ENCODE data around the gene MYZAP.

Gene MYZAP

GRCh38 chr15:57563416-57563815 lies 28.3 kb upstream of the MYZAP start:
- DNase-seq (ENCODE audit: low read depth) = no peak

GRCh38 chr15:57565311-57565710 lies 26.4 kb upstream of the MYZAP start:
- DNase-seq (ENCODE audit: low read depth) = no peak

- DNase-seq (ENCODE audit: low read depth) = no peak
These were observed 24.9 kb upstream of the MYZAP start for GRCh38 chr15:57566834-57567233.

- no peak for DNase-seq (ENCODE audit: low read depth)
These were observed 23.8 kb upstream of the MYZAP start for GRCh38 chr15:57567891-57568290.

- no peak for DNase-seq (ENCODE audit: low read depth)
These were observed 23.4 kb upstream of the MYZAP start for GRCh38 chr15:57568299-57568698.

GRCh38 chr15:57570340-57570739 lies 21.4 kb upstream of the MYZAP start:
- no peak for DNase-seq (ENCODE audit: low read depth)

GRCh38 chr15:57570994-57571393 lies 20.7 kb upstream of the MYZAP start:
- no peak for DNase-seq (ENCODE audit: low read depth)

GRCh38 chr15:57571725-57572124 lies 20.0 kb upstream of the MYZAP start:
- no peak for DNase-seq (ENCODE audit: low read depth)

GRCh38 chr15:57572468-57572867 lies 19.2 kb upstream of the MYZAP start:
- no peak for DNase-seq (ENCODE audit: low read depth)

GRCh38 chr15:57573151-57573550 lies 18.6 kb upstream of the MYZAP start:
- no peak for DNase-seq (ENCODE audit: low read depth)

- DNase-seq (ENCODE audit: low read depth) = no peak
These were observed 16.3 kb upstream of the MYZAP start for GRCh38 chr15:57575363-57575762.

GRCh38 chr15:57578288-57578900 lies 13.3 kb upstream of the MYZAP start:
- DNase-seq (ENCODE audit: low read depth) = no peak

- no peak for DNase-seq (ENCODE audit: low read depth)
These were observed 11.3 kb upstream of the MYZAP start for GRCh38 chr15:57580428-57580827.

- DNase-seq (ENCODE audit: low read depth) = no peak
These were observed 10.8 kb upstream of the MYZAP start for GRCh38 chr15:57580866-57581265.

GRCh38 chr15:57582090-57582489 lies 9.6 kb upstream of the MYZAP start:
- DNase-seq (ENCODE audit: low read depth) = no peak

GRCh38 chr15:57583282-57583681 lies 8.4 kb upstream of the MYZAP start:
- no peak for DNase-seq (ENCODE audit: low read depth)

GRCh38 chr15:57583720-57584119 lies 8.0 kb upstream of the MYZAP start:
- no peak for DNase-seq (ENCODE audit: low read depth)

GRCh38 chr15:57586661-57587424 lies 4.9 kb upstream of the MYZAP start:
- DNase-seq (ENCODE audit: low read depth) = no peak

- no peak for DNase-seq (ENCODE audit: low read depth)
These were observed 2.4 kb upstream of the MYZAP start for GRCh38 chr15:57589281-57589680.

GRCh38 chr15:57589754-57590153 lies 1.9 kb upstream of the MYZAP start:
- no peak for DNase-seq (ENCODE audit: low read depth)

GRCh38 chr15:57591237-57591821 lies 375 bp upstream of the MYZAP start:
- no peak for DNase-seq (ENCODE audit: low read depth)

- DNase-seq (ENCODE audit: low read depth) = no peak
These were observed 722 bp downstream of the MYZAP start for GRCh38 chr15:57592426-57592825.

- no peak for DNase-seq (ENCODE audit: low read depth)
These were observed 1.2 kb downstream of the MYZAP start for GRCh38 chr15:57592836-57593420.

Measured in HS-27A (cell line).